Endometrium (tissue), 2 donors: ENCODE data around the gene STYX.

Experiments
- FAIRE-seq: peaks from 2 replicates; lab custom pipeline; 2012; peaks lifted over from hg19 to GRCh38; lab: Jason Lieb, UNC
- donor health status: control.
- donor health status: control.

STYX gene

GRCh38 chr14:52790011-52790755, 60.2 kb downstream of the STYX start:
- no peak for FAIRE-seq

GRCh38 chr14:52790756-52791222, 60.8 kb downstream of the STYX start:
- no peak for FAIRE-seq

GRCh38 chr14:52791223-52792096, 61.5 kb downstream of the STYX start, which contains the start of gene GNPNAT1:
GNPNAT1 (minus strand) TSS chr14:52791607; CDS start chr14:52784650, 6,957 bp downstream.
- FAIRE-seq: no peak

DNA sequence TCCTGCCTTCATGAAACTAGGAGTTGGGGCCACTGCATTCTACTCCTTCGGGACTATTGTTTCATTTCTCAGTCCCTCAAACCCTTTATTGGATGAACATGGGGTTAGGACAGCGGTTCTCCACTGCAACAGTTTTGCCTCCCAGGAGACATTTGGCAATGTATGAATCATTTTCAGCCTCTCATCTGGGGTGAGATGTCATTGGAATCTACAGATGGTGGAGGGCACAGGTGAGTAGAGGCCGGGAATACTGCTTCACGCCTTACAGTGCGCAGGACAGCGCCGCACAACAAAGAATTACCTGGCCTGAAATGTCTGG, 62.1 kb downstream of the STYX start:
- no peak for FAIRE-seq

- no peak for FAIRE-seq
These were observed 63.1 kb downstream of the STYX start for GRCh38 chr14:52793061-52793460.

DNA sequence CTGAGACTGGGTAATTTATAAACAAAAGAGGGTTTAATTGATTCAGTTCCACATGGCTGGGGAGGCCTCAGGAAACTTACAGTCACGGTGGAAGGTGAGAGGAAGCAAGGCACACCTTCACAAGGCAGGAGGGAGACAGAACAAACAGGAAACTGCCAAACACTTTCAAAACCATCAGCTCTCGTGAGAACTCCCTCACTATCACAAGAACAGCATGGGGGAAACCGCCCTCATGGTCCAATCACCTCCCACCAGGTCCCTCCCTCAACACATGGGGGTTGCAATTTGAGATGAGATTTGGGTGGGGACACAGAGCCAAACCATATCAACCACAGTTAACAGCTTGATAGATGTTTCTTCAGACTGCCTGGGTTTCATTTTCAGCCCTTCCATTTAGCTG, 67.7 kb downstream of the STYX start:
- no peak for FAIRE-seq

- no peak for FAIRE-seq
These were observed 68.9 kb downstream of the STYX start for GRCh38 chr14:52798826-52799225.

GRCh38 chr14:52801014-52801712, 71.2 kb downstream of the STYX start:
- no peak for FAIRE-seq

DNA sequence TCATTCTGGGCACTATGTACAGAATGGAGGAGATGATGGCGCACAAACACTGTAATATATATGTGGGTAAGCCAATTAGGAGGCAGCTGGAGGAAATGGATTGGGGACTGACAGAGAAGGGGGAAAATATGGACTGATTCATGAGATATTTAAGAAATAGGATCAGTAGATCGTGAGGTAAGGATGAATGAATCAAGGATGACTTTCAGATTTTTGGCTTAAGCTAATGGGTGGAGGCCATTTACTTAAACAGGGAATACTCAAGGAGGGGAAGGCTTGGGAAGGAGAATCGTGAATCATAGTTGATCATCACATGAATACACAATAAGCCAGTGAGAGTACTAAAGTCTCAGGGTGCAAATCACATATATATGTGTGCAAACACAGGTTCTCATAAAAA, 72.6 kb downstream of the STYX start:
- no peak for FAIRE-seq

GRCh38 chr14:52806115-52806514, 76.1 kb downstream of the STYX start:
- FAIRE-seq: no peak

- no peak for FAIRE-seq
These were observed 78.1 kb downstream of the STYX start for GRCh38 chr14:52808101-52808500.

GRCh38 chr14:52821805-52822250, 91.9 kb downstream of the STYX start:
- no peak for FAIRE-seq

GRCh38 chr14:52824462-52824861, 94.5 kb downstream of the STYX start:
- FAIRE-seq: no peak
